Measurements from ENCODE around the gene C1orf35. TPM values are rescaled to one million over a fixed set of nuclear protein-coding genes. Genes with fewer than 3 reads are reported as not detected.
"Not testable (repeated sequence)": the region's sequence is repeated elsewhere in the genome, so short reads cannot be mapped to it uniquely, and the experiment has no call there.

C1orf35 gene
- total RNA-seq, 1 donor from 2014 or later = 14.7 TPM

GRCh38 chr1:228112167-228112566 lies 9.0 kb upstream of the C1orf35 start:
- no peak overlapping the region for H3K4me3 ChIP-seq
- H3K36me3 ChIP-seq = peaks cover 0 to 5% of the 10 kb centered on the region in 2 donors
- H3K27me3 ChIP-seq = no peaks in the 10 kb centered on the region
- no peak overlapping the region for H3K27ac ChIP-seq
- intact Hi-C loops (cut with DNase I) = no loop called here
- DNase-seq (ENCODE audit: extremely low spot score in 2 of 2) = no peak
- H3K4me1 ChIP-seq = peaks cover 24% of the 10 kb centered on the region
- TF ChIP-seq POLR2AphosphoS5 (IDR thresholded peaks at IDR 0.05; ENCODE audit: insufficient read depth in 1 of 2, low read depth in 1 of 2) (no peak), CTCF (IDR thresholded peaks at IDR 0.05) (no peak), POLR2A (IDR thresholded peaks at IDR 0.05) (no peak)
- no peaks in the 10 kb centered on the region for H3K9me3 ChIP-seq

- Histone ChIP-seq H3K4me1 (peaks cover 24% of the 10 kb centered on the region), H3K36me3 (peaks cover 0 to 11% of the 10 kb centered on the region in 2 donors)
- DNase-seq (ENCODE audit: extremely low spot score in 2 of 2); H3K27me3 ChIP-seq; H3K27ac ChIP-seq; H3K4me3 ChIP-seq; H3K9me3 ChIP-seq; intact Hi-C loops (cut with DNase I): not testable (repeated sequence)
These were observed 8.2 kb upstream of the C1orf35 start for GRCh38 chr1:228111315-228111714.

GRCh38 chr1:228110556-228110955 lies 7.4 kb upstream of the C1orf35 start:
- Histone ChIP-seq H3K4me3 (no peak overlapping the region), H3K9me3 (no peaks in the 10 kb centered on the region), H3K27ac (peak overlapping the region; percentile 94), H3K27me3 (no peaks in the 10 kb centered on the region), H3K4me1 (peaks cover 24% of the 10 kb centered on the region), H3K36me3 (peaks cover 0 to 11% of the 10 kb centered on the region in 2 donors)
- TF ChIP-seq POLR2AphosphoS5 (IDR thresholded peaks at IDR 0.05; ENCODE audit: insufficient read depth in 1 of 2, low read depth in 1 of 2) (no peak), POLR2A (IDR thresholded peaks at IDR 0.05) (no peak), CTCF (IDR thresholded peaks at IDR 0.05) (no peak)
- intact Hi-C loops (cut with DNase I) = no loop called here
- DNase-seq (ENCODE audit: extremely low spot score in 2 of 2) = no peak

GRCh38 chr1:228109962-228110488 lies 6.9 kb upstream of the C1orf35 start:
- peak overlapping the region; percentile 94 for H3K27ac ChIP-seq
- H3K9me3 ChIP-seq = no peaks in the 10 kb centered on the region
- TF ChIP-seq CTCF (IDR thresholded peaks at IDR 0.05) (no peak), POLR2AphosphoS5 (IDR thresholded peaks at IDR 0.05; ENCODE audit: insufficient read depth in 1 of 2, low read depth in 1 of 2) (no peak), POLR2A (IDR thresholded peaks at IDR 0.05) (no peak)

GRCh38 chr1:228109073-228109961 lies 6.2 kb upstream of the C1orf35 start, which contains the start of gene MRPL55:
Gene MRPL55, minus strand, starts transcription at chr1:228109299. Its CDS starts 1,039 bp downstream, at chr1:228108260.
- intact Hi-C loops (cut with DNase I) = no loop called here
- Histone ChIP-seq H3K36me3 (peaks cover 0 to 11% of the 10 kb centered on the region in 2 donors), H3K9me3 (no peaks in the 10 kb centered on the region), H3K4me3 (peak within 1 kb of the TSS; percentile 86 to 87), H3K4me1 (peaks cover 27% of the 10 kb centered on the region), H3K27ac (peak within 1 kb of the TSS; percentile 94), H3K27me3 (no peaks in the 10 kb centered on the region)
- DNase-seq (ENCODE audit: extremely low spot score in 2 of 2) = peak in 1 of 2 donors; percentile 99
- peak; percentile 99 to 100 for TF ChIP-seq POLR2AphosphoS5 (IDR thresholded peaks at IDR 0.05; ENCODE audit: insufficient read depth in 1 of 2, low read depth in 1 of 2)
- peak; percentile 37 to 89 for TF ChIP-seq POLR2A (IDR thresholded peaks at IDR 0.05)
- TF ChIP-seq CTCF (IDR thresholded peaks at IDR 0.05) = no peak

More at GRCh38 chr1:228109962-228110488, 6.9 kb upstream of the C1orf35 start:
- Histone ChIP-seq H3K4me1 (peaks cover 24% of the 10 kb centered on the region), H3K27me3 (no peaks in the 10 kb centered on the region), H3K4me3 (peak overlapping the region; percentile 86 to 87), H3K36me3 (peaks cover 0 to 11% of the 10 kb centered on the region in 2 donors)
- no peak for DNase-seq (ENCODE audit: extremely low spot score in 2 of 2)
- intact Hi-C loops (cut with DNase I) = no loop called here
